ENCODE data around the gene EPB41L5. TPM values are rescaled to one million over a fixed set of nuclear protein-coding genes. Genes with fewer than 3 reads are reported as not detected.

EPB41L5 gene
- total RNA-seq = 13.6 and 15.8 TPM in 2 replicates

DNA sequence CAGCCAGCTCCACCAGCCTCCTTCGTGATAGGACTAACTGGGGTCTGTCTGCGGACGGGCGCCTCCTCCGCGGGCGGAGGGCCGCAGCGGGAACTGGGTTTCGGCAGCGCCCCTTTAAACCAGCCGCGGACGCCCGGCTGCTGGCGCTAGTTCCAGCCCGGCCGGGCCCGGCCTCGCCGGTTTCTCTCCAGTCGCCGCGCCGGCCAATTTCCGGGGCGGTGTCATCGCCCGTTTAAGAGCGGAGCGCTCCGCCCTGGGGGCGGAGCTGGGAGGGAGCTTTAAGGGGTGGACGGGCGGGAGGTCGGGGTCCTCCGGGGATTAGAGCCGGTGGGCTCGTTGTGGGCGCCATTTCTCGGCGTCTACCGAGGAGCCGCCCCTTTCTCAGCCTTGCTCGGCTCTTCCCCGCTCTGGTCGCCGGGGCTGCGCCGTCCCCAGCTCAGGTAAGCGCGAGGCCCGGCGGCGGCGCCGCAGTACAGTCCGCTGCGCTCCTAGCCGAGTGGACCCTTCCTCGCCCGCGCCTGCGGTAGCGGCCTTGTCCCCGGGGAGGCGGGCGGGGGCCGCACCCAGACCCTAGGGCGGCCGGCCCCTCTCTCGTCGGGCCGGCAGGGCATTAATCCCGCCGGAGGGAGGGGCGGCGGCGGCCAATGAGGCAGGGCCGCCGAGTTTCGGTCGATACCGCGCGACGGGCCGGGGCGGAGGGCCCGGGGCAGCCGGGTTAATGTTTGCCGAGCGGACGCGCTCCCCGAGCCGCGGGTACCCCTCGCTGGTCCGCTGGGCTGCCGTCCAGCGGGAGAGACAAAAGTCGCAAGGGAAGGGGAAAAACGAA lies at the start of gene EPB41L5:
Gene EPB41L5, plus strand, starts transcription at position 307 of the 826 bp plus-strand sequence. CDS start 6,008 bp downstream, outside the sequence.

DNA sequence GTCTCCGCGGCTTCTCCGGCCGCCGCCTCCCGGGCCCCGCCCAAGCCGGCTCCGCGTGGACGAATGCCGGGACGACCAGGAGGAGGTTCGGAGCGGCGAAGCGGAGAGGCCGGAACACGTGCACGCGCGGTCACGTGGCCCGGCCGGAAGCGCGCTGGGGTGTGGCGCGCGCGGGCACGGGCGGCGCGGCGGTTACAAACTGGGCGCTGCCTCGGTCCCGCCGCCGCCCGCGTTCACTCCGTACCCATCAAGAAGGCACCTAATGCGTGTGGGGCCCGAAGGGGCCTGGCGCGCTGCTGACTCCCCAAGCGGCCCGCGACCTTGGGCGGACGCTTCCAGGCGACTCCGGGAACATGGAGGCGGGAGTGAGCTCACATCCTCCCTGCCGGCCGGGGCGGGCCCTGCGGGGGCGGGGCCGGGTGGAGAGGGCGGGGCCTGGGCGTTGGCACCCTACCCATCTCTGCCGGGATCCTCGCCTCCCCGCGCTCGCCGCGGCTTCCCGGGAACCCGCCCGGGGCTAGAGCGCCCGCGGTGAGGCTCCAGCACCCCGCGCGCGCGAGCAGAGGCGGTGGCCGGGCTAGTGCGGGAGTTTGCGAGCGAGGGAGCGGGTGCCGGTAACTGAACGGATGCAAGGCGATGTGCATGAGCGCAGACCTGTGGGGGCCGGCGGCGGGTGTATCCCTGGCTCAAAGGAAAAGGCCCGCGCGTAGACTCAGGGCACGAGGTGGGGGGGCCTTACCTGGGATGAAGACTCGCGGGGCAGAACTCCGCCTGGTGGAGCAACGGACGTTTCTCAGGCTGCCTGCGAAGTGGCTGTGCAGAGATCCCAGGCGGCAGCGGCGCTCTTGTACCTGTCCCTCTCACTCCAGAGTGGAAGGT lies 210.4 kb downstream of the EPB41L5 start, which contains the start of gene TMEM185B:
Gene TMEM185B, minus strand, starts transcription at position 367 of the 879 bp plus-strand sequence. CDS start 424 bp downstream, outside the sequence.

Small RNA genes lying within 50 kb of the gene (small RNA-seq; reads per million reads assigned to genes)
- gene MTND4LP14 = 0.19 reads per million
- not detected for gene RF00019

Other genes starting within 250 kb of the EPB41L5 start
- 35.6 and 43.2 TPM in 2 replicates for gene TMEM185B, start 210.3 kb downstream of the EPB41L5 start, total RNA-seq
- 47.5 and 53.6 TPM in 2 replicates for gene RALB, start 239.8 kb downstream of the EPB41L5 start, total RNA-seq